Stimulated activated CD8-positive, alpha-beta memory T cell treated with anti-CD3 and anti-CD28 coated beads, Interleukin-12 subunit alpha, Interleukin-12 subunit beta, amount 100 ng/mL, for 24 hours (primary cell): ENCODE measurements around the gene CDYL.
"Not testable (repeated sequence)": the region's sequence is repeated elsewhere in the genome, so short reads cannot be mapped to it uniquely, and the experiment has no call there.

Source experiments
- DNase-seq: peaks from one replicate; pipeline ENCODE4 v3.0.0-alpha.2; 2020; ENCODE audit errors: extremely low read depth

Gene CDYL

DNA sequence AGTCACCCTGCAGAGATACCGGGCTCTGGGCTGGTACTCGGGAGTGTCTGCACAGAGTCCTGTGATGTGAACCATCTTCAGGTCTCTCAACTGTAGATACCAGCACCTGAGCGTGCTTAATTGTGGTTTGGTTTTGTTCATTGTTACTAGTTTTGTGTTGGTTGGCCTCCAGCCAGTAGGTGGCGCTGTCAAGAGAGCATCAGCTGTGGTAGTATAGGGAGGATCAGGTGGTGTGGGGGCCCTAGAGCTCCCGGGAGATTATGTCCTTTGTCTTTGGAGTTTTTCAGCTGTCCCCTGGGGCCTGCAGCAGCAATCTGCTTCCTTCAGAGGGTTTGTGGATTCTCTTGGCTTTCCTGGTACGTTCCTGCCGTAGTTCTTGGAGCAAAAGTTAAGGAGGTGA, 67.9 kb downstream of the CDYL start:
- no peak for DNase-seq

DNA sequence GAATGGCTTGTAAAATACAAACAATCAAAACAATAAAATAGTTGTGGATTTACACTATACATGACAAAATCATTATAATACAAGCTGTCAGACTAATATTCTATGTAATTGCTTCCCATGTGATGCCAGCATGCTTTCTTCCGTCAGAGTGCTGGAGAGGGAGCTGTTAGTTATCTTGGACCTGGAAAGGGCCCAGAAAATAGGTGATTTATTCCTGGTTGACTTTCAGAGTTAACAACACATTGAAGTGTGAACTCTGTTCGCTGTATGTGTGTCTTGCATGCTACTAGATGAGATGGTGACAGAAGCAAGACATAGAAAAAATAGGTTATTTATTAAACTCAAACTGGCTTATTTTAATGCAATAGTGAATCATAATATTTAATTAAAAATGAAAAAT, 70.2 kb downstream of the CDYL start:
- no peak for DNase-seq

- no peak for DNase-seq
Observed at GRCh38 chr6:4848382-4849068, 72.3 kb downstream of the CDYL start.

DNA sequence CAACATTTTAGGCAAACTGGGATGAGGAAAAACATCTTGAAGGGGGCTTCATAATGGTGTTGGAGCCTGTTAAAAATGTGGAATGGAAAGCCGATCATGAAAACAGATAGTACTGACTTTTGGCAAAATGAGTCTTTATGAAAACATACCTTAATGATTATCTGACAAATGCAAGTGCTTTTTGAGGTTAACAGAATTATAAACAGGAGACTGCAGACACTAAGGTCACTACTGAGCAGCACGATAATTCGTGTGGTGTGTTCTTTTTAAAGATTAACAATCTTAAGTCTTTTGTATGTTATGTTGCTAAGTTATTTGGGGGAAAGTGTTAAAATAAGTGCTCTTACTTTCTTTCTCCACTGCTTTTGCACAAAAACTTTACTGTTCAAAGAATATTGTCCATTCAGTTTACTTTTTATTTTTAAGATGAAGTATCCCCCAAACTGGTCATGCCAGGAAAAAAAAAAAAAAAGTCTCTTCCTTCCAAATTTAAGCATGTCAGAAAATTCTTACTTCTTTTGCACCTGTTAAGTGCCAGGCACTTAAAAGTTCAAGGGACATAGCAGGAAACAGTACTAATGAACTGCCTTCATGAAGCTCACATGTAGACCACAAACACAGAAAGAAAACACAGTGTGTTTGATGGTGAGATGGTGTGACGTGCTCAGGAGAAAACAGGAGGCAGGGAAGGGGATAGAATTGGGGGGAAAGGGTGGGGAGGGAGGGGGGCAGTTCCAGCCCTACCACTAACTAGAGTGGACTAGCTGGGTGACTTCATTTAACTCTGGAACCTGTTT, 73.2 kb downstream of the CDYL start:
- no peak for DNase-seq

GRCh38 chr6:4851035-4851434, 74.8 kb downstream of the CDYL start:
- DNase-seq: no peak

DNA sequence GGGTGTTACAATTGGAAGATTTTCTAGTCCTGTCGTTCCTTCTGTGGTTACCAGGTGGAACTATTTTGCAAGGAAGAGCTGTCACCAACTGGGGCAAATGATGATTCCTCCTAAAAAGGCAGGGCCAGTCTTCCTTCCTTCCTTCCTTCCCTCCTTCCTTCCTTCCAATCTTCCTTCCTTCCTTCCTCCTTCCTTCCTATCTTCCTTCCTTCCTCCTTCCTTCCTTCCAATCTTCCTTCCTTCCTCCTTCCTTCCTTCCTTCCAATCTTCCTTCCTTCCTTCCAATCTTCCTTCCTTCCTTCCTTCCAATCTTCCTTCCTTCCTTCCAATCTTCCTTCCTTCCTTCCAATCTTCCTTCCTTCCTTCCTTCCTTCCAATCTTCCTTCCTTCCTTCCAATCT, 76.0 kb downstream of the CDYL start:
- DNase-seq: not testable (repeated sequence)

- DNase-seq: no peak
Observed at GRCh38 chr6:4852938-4853337, 76.7 kb downstream of the CDYL start.

- no peak for DNase-seq
Observed at GRCh38 chr6:4853349-4853748, 77.1 kb downstream of the CDYL start.

DNA sequence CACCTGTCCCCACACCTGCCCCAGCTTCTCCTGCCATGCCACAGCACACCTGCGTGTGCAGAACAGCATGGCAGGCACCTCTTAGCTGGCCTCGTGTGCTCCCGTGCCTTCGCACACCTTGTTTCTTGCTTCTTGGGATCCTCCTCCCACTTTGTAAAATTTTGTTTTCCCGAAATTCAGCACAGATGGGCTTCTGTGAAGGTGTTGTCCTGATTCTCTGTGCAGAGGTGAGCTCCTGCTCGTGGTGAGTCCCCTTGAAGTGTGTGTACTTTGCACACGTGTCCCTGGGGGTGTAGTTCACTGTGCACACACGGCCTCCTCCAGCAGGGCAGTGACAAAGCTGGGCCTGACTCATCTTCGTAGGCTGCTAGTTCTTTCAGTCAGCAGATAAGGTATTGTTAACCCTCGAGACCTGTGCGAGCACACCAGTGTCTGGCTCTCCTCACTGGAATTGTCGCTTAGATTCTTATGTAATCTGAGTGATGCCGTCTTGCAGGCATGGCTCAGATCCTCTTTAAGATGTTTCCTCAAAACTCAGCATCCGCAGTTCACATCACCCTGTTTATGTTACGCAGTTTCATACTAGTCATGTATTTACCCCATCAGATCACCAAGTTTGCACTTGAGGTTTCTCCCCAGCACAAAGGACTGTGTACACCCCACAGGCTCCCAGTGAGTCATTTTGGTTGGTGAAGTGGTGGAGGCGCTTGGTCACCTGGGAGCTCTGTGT, 77.7 kb downstream of the CDYL start:
- DNase-seq: no peak

GRCh38 chr6:4856785-4857184, 80.6 kb downstream of the CDYL start:
- DNase-seq: no peak

DNA sequence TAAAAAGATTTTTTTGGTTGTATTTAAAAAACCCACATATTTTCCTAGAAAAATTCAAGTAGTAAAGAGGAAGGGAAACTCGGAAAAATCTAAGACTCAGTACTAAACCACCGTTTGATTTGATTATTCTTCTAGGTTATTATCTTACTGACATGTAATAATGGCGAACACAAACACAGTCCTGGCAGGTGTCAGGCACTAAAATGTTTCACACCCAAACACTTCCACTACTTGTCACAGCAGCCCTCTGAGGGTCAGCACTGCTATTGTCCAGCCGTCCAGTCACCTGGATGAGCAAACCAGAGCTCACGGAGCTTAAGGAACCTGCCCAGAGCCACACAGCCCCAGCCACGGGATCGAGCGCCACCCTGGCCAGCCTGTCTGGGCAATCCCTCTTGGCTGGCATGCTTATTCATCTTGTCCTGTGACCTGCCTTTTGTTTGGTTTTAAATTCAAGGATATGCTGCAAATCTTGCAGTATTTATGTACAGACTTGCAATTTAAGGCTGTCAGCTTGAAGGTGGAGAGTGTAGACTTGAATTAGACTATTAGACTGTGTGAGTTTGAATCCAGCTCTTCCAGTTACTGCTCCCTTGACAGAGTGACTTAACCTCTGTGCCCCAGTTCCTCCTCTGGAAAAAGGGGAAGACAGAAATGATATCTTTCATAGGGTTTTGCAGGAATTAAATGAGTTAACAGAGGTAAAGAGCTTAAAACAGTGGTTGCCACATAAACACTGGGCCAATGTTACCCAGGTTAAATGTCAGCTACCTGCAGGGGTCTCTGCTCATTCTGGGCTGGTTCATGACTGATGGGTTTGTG, 82.2 kb downstream of the CDYL start:
- no peak for DNase-seq

- no peak for DNase-seq
Observed at GRCh38 chr6:4860387-4860786, 84.2 kb downstream of the CDYL start.

- no peak for DNase-seq
Observed at GRCh38 chr6:4861564-4861963, 85.4 kb downstream of the CDYL start.

DNA sequence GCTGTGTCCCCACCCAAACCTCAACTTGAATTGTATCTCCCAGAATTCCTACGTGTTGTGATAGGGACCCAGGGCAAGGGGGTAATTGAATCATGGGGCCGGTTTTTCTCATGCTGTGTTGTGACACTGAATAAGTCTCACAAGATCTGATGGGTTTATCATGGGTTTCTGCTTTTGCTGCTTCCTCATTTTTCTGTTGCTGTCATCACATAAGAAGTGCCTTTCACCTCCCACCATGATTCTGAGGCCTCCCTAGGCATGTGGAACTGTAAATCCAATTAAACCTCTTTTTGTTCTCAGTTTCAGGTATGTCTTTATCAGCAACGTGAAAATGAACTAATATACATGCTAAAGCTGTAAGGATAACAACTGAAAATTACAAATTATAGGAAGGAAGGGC, 88.3 kb downstream of the CDYL start:
- DNase-seq: no peak

- not testable (repeated sequence) for DNase-seq
Observed at GRCh38 chr6:4865006-4865405, 88.8 kb downstream of the CDYL start.

GRCh38 chr6:4870821-4871494, 94.8 kb downstream of the CDYL start:
- no peak for DNase-seq

- no peak for DNase-seq
Observed at GRCh38 chr6:4871825-4872224, 95.6 kb downstream of the CDYL start.

- no peak for DNase-seq
Observed at GRCh38 chr6:4872841-4873240, 96.6 kb downstream of the CDYL start.

GRCh38 chr6:4873928-4874327, 97.7 kb downstream of the CDYL start:
- no peak for DNase-seq

DNA sequence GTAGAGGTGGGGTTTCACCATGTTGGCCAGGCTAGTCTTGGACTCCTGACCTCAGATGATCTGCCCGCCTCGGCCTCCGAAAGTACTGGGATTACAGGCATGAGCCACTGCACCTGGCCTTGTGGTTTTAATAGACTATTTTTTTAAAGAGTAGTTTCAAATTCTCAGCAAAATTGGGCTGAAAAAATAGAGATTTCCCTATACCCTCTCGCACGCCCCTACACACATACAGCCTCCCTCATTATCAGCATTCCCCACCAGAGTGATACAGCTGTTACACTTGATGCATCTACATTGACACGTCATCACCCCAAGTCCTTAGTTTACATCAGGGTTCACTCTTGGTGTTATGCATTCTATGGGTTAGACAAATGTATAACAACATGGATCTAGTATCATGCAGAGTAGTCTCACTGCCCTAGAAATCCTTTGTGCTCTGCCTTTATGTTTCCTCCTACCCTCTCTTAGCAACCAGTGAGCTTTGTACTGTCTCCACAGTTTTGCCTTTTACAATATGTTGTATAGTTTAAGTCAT, 103.6 kb downstream of the CDYL start:
- DNase-seq: no peak

- DNase-seq: no peak
Observed at GRCh38 chr6:4880363-4880762, 104.2 kb downstream of the CDYL start.
